A549 (cell line): ENCODE results near the gene RAD54L. TPM values are rescaled to one million over a fixed set of nuclear protein-coding genes. Genes with fewer than 3 reads are reported as not detected.

Source experiments
- ATAC-seq, 2 experiments: fragments of 200-7000 bp in 1 of 2; fragments of >200 bp in 1 of 2; cut with Nextera tagmentation in 1 of 2; cut with Tn5 transposase in 1 of 2; 3 replicates each; pipeline versions ENCODE4 v1.8.0 to v1.9.1; 2018 to 2020; ENCODE audit warnings: mild to moderate bottlenecking in 1 of 2, moderate library complexity in 1 of 2
- CTCF ChIA-PET: fragments of 300-600 bp; sonication (Branson Sonifier 250); formaldehyde crosslinking; extraction: SDS; loops from one replicate; lab custom pipeline; 2021; ENCODE audit warnings: antibody characterized with exemption, inconsistent platforms; lab: Yijun Ruan, JAX
- POLR2A ChIA-PET: fragments of 350-600 bp; formaldehyde crosslinking; extraction: SDS; loops from one replicate; lab custom pipeline; 2021; ENCODE audit warnings: antibody characterized with exemption, inconsistent platforms; lab: Yijun Ruan, JAX
- DNase-seq, 2 experiments: peaks; one replicate each; pipeline versions ENCODE4 v3.0.0 to v3.0.0-alpha.2; 2011 to 2016; ENCODE audit warnings: low read depth in 1 of 2, low spot score in 1 of 2
- FAIRE-seq: peaks from 2 replicates; lab custom pipeline; 2011; peaks lifted over from hg19 to GRCh38; lab: Jason Lieb, UNC
- H3K27ac ChIP-seq, 2 experiments: fragments of >200 bp; sonication (Bioruptor Twin); formaldehyde crosslinking; 3 replicates each; pipeline ENCODE4 v1.5.1; 2016 to 2017
- H3K4me1 ChIP-seq: fragments of >200 bp; sonication (Bioruptor Twin); formaldehyde crosslinking; 3 replicates; pipeline ENCODE4 v1.6.1; 2016
- H3K4me2 ChIP-seq: fragments of >200 bp; sonication (Bioruptor Twin); formaldehyde crosslinking; 3 replicates; pipeline ENCODE4 v1.6.1; 2016
- H3K4me3 ChIP-seq: fragments of >200 bp; sonication (Bioruptor Twin); formaldehyde crosslinking; 3 replicates; pipeline ENCODE4 v1.5.1; 2016
- H3K9me3 ChIP-seq: fragments of >200 bp; sonication (Bioruptor Twin); formaldehyde crosslinking; 3 replicates; pipeline ENCODE4 v1.6.1; 2016
- ATOH8 ChIP-seq: fragments of 250-450 bp; sonication (Bioruptor Pico); IDR thresholded peaks from 2 replicates; pipeline ENCODE4 v1.5.0; 2020; ENCODE audit warnings: low read depth, mild to moderate bottlenecking, moderate library complexity
- CBX8 ChIP-seq: fragments of 200-600 bp; sonication (generic); IDR thresholded peaks from 2 replicates; pipeline ENCODE4 v1.6.1; 2016
- CEBPB ChIP-seq, 2 experiments: fragments of >200 bp in 1 of 2; sonication (Bioruptor Twin) in 1 of 2; formaldehyde crosslinking in 1 of 2; IDR thresholded peaks; 2 replicates each; pipeline ENCODE4 v1.6.1; 2012 to 2016
- CHD2 ChIP-seq: fragments of 150-350 bp; IDR thresholded peaks from 2 replicates; pipeline ENCODE4 v1.6.1; 2014; ENCODE audit warnings: low read length; ENCODE audit not compliant: partially characterized antibody
- EHF ChIP-seq: fragments of 250-450 bp; sonication (Bioruptor Pico); IDR thresholded peaks from 2 replicates; pipeline ENCODE4 v1.5.0; 2020; ENCODE audit warnings: mild to moderate bottlenecking
- ELK1 ChIP-seq: fragments of 150-350 bp; IDR thresholded peaks from 2 replicates; pipeline ENCODE4 v1.6.1; 2014; ENCODE audit warnings: low read depth, mild to moderate bottlenecking, low read length
- EP300 ChIP-seq, 2 experiments: fragments of >200 bp; sonication (Bioruptor Twin); formaldehyde crosslinking; IDR thresholded peaks; 2 replicates in 1 of 2; 3 replicates in 1 of 2; pipeline ENCODE4 v1.6.1; 2016 to 2017
- ESRRA ChIP-seq: fragments of 150-350 bp; IDR thresholded peaks from 2 replicates; pipeline ENCODE4 v1.6.1; 2014; ENCODE audit warnings: mild to moderate bottlenecking, low read length, borderline replicate concordance
- FOXS1 ChIP-seq: fragments of 250-450 bp; sonication (Bioruptor Pico); IDR thresholded peaks from 2 replicates; pipeline ENCODE4 v1.5.0; 2020; ENCODE audit warnings: mild to moderate bottlenecking, moderate library complexity
- GATA3 ChIP-seq: IDR thresholded peaks from 2 replicates; pipeline ENCODE4 v1.6.1; 2012; ENCODE audit warnings: borderline replicate concordance
- HDAC2 ChIP-seq: fragments of 200-600 bp; sonication (generic); IDR thresholded peaks from 2 replicates; pipeline ENCODE4 v1.6.1; 2016
- HOXB5 ChIP-seq: fragments of 250-450 bp; sonication (Bioruptor Pico); IDR thresholded peaks from 2 replicates; pipeline ENCODE4 v1.5.0; 2020; ENCODE audit warnings: mild to moderate bottlenecking, moderate library complexity
- JUN ChIP-seq, 2 experiments: fragments of >200 bp; sonication (Bioruptor Twin); formaldehyde crosslinking; IDR thresholded peaks; 2 replicates in 1 of 2; 3 replicates in 1 of 2; pipeline ENCODE4 v1.6.1; 2016 to 2017
- JUNB ChIP-seq: fragments of >200 bp; sonication (Bioruptor Twin); formaldehyde crosslinking; IDR thresholded peaks from 2 replicates; pipeline ENCODE4 v1.6.1; 2016
- MAFK ChIP-seq: fragments of 450-650 bp; IDR thresholded peaks from 2 replicates; pipeline ENCODE4 v1.6.1; 2014; ENCODE audit not compliant: partially characterized antibody
- MAX ChIP-seq: IDR thresholded peaks from 2 replicates; pipeline ENCODE4 v1.6.1; 2012
- MAZ ChIP-seq: fragments of 150-350 bp; IDR thresholded peaks from 2 replicates; pipeline ENCODE4 v1.6.1; 2014; ENCODE audit warnings: antibody characterized with exemption, low read depth, low read length, borderline replicate concordance
- NPAS2 ChIP-seq: fragments of 250-450 bp; sonication (Bioruptor Pico); IDR thresholded peaks from 2 replicates; pipeline ENCODE4 v1.8.0; 2022; ENCODE audit warnings: mild to moderate bottlenecking, moderate library complexity, borderline replicate concordance
- POLR2AphosphoS2 ChIP-seq: conservative IDR thresholded peaks from 2 replicates; pipeline ENCODE4 v1.6.1; 2012; ENCODE audit warnings: low read length, improper control_type of control experiment, inconsistent platforms
- RAD21 ChIP-seq, 2 experiments: fragments of >200 bp in 1 of 2; sonication (Bioruptor Twin) in 1 of 2; formaldehyde crosslinking in 1 of 2; IDR thresholded peaks in 1 of 2; conservative IDR thresholded peaks in 1 of 2; 2 replicates in 1 of 2; 3 replicates in 1 of 2; pipeline ENCODE4 v1.6.1; 2012 to 2018; ENCODE audit warnings: inconsistent platforms in 1 of 2
- RCOR1 ChIP-seq: fragments of 150-350 bp; IDR thresholded peaks from 2 replicates; pipeline ENCODE4 v1.6.1; 2014; ENCODE audit warnings: antibody characterized with exemption, low read length, low read depth
- REST ChIP-seq: fragments of 200-600 bp; sonication (generic); IDR thresholded peaks from 2 replicates; pipeline ENCODE4 v1.6.1; 2016; ENCODE audit warnings: antibody characterized with exemption, mild to moderate bottlenecking, moderate library complexity
- ZC3H11A ChIP-seq: fragments of 450-650 bp; IDR thresholded peaks from 2 replicates; pipeline ENCODE4 v1.6.1; 2014; ENCODE audit warnings: antibody characterized with exemption, mild to moderate bottlenecking
- ZFP36 ChIP-seq: fragments of 450-650 bp; IDR thresholded peaks from 2 replicates; pipeline ENCODE4 v1.6.1; 2014; ENCODE audit warnings: borderline replicate concordance; ENCODE audit not compliant: partially characterized antibody
- ZNF302 ChIP-seq: fragments of 250-450 bp; sonication (Bioruptor Pico); IDR thresholded peaks from 2 replicates; pipeline ENCODE4 v1.9.0; 2021; ENCODE audit warnings: inconsistent platforms, mild to moderate bottlenecking, moderate library complexity
- WGBS: methylation state at CpG from one replicate; pipeline ENCODE4 v1.1.6; 2017; ENCODE audit errors: missing lambda C conversion rate; 5-methylcytosine and 5-hydroxymethylcytosine counted together
- polyA plus RNA-seq, 4 experiments: library from polyadenylated mRNA; depleted of rRNA in 3 of 4; stranded (reverse); fragments of >200 nt; fragmentation: RNase III in 1 of 4; extraction: RNeasy Plus Mini Kit Qiagen cat#74134 plus additional on column Dnase treatment in 1 of 4; gene quantifications; 2 replicates in 3 of 4; 3 replicates in 1 of 4; pipeline ENCODE4 v1.2.3, GENCODE V29; 2011 to 2017

Gene RAD54L
- polyA plus RNA-seq, 2 of the 4 experiments (the other 2 are of a cell fraction) = 10.9 to 14.0 TPM

GRCh38 chr1:46298387-46298786 is 50.8 kb downstream of the RAD54L start:
- Histone ChIP-seq H3K27ac (no peak overlapping the region), H3K4me2 (no peak overlapping the region), H3K4me3 (no peak overlapping the region)
- no peak for ATAC-seq
- no peak for FAIRE-seq
- no peak for DNase-seq
- POLR2A ChIA-PET = no interaction called here
- TF ChIP-seq CEBPB (IDR thresholded peaks at IDR 0.05) (no peak), MAFK (no peak), ZFP36 (no peak), RAD21 (conservative IDR thresholded peaks at IDR 0.05 in 1 of 2, IDR thresholded peaks at IDR 0.05 in 1 of 2) (no peak), EP300 (IDR thresholded peaks at IDR 0.05) (no peak), JUNB (no peak), POLR2AphosphoS2 (no peak), HDAC2 (no peak), HOXB5 (CRISPR knock-in tag) (no peak), JUN (IDR thresholded peaks at IDR 0.05) (no peak)
- TF ChIP-seq, all 56 proteins: peak for 0
- CTCF ChIA-PET = interaction anchor here (1.5 kb wide), 2 partner anchors 18 to 25 kb away, joined by 3 read pairs; no protein-coding TSS in a partner anchor
- H3K4me1 ChIP-seq = peaks cover 8% of the 10 kb centered on the region; the same call in 2 of the 3 replicates
- H3K9me3 ChIP-seq = no peaks in the 10 kb centered on the region

- Histone ChIP-seq H3K4me3 (peak overlapping the region; percentile 84), H3K27ac (peak overlapping the region; percentile 98 to 99), H3K9me3 (no peaks in the 10 kb centered on the region), H3K4me2 (peak overlapping the region; percentile 90), H3K4me1 (peaks cover 15% of the 10 kb centered on the region; the same call in 2 of the 3 replicates)
- ChIA-PET CTCF (interaction anchor here (1.3 kb wide), 1 partner anchor 8 kb away, joined by 3 read pairs; no protein-coding TSS in a partner anchor), POLR2A (no interaction called here)
- no peak for DNase-seq
- FAIRE-seq = no peak
- 91% methylated on average over 6 of the region's 6 CpGs for WGBS
- no peak for TF ChIP-seq FOXS1 (CRISPR knock-in tag)
- TF ChIP-seq CBX8 = no peak
- TF ChIP-seq ESRRA = no peak
- TF ChIP-seq ZC3H11A = no peak
- TF ChIP-seq JUN (IDR thresholded peaks at IDR 0.05) = no peak
- no peak for TF ChIP-seq MAX
- TF ChIP-seq MAZ = no peak
- no peak for TF ChIP-seq ZFP36
- no peak for TF ChIP-seq EHF (CRISPR knock-in tag)
- no peak for TF ChIP-seq REST
- TF ChIP-seq ATOH8 (CRISPR knock-in tag) = no peak
- TF ChIP-seq NPAS2 (CRISPR knock-in tag) = no peak
- TF ChIP-seq GATA3 = no peak
- TF ChIP-seq RCOR1 = no peak
- TF ChIP-seq ELK1 = no peak
- TF ChIP-seq EP300 (IDR thresholded peaks at IDR 0.05) = no peak
- TF ChIP-seq ZNF302 (CRISPR knock-in tag) = no peak
- no peak for TF ChIP-seq CHD2
- no peak for ATAC-seq
These were observed 53.3 kb downstream of the RAD54L start for GRCh38 chr1:46300673-46301405.
